Neuronal stem cell (in vitro differentiated cells): ENCODE measurements around the gene NRCAM. TPM values are rescaled to one million over a fixed set of nuclear protein-coding genes. Genes with fewer than 3 reads are reported as not detected.
"Not testable (repeated sequence)": the region's sequence is repeated elsewhere in the genome, so short reads cannot be mapped to it uniquely, and the experiment has no call there.

ENCODE experiments used
- DNase-seq: peaks from one replicate; pipeline ENCODE4 v3.0.0-alpha.2; 2013; ENCODE audit warnings: low spot score
- H2AFZ ChIP-seq: one replicate; pipeline ENCODE4 v1.6.1; 2013; ENCODE audit warnings: mild to moderate bottlenecking, low read length, inconsistent platforms
- H2AK5ac ChIP-seq: 2 replicates; pipeline ENCODE4 v1.6.1; 2013; ENCODE audit warnings: low read depth, mild to moderate bottlenecking, inconsistent platforms, low read length, moderate library complexity, mixed read lengths
- H2BK120ac ChIP-seq: 2 replicates; pipeline ENCODE4 v1.6.1; 2013; ENCODE audit warnings: low read depth, mild to moderate bottlenecking, inconsistent platforms, low read length, moderate library complexity, mixed read lengths
- H2BK12ac ChIP-seq: one replicate; pipeline ENCODE4 v1.6.1; 2013; ENCODE audit warnings: low read length, inconsistent platforms
- H2BK15ac ChIP-seq: 2 replicates; pipeline ENCODE4 v1.6.1; 2013; ENCODE audit warnings: mild to moderate bottlenecking, low read length, inconsistent platforms, mixed read lengths
- H2BK5ac ChIP-seq: one replicate; pipeline ENCODE4 v1.6.1; 2013; ENCODE audit warnings: inconsistent platforms, mild to moderate bottlenecking, low read length, moderate library complexity
- H3K14ac ChIP-seq: one replicate; pipeline ENCODE4 v1.6.1; 2013; ENCODE audit warnings: low read length, inconsistent platforms
- H3K18ac ChIP-seq: 2 replicates; pipeline ENCODE4 v1.6.1; 2013; ENCODE audit warnings: low read length, inconsistent platforms
- H3K23ac ChIP-seq: 2 replicates; pipeline ENCODE4 v1.6.1; 2013; ENCODE audit warnings: low read depth, mild to moderate bottlenecking, mixed read lengths, low read length, inconsistent platforms; ENCODE audit not compliant: poor library complexity
- H3K27ac ChIP-seq: replicated peaks from 3 replicates; pipeline ENCODE4 v1.5.1; 2013; ENCODE audit warnings: low read length, inconsistent platforms
- H3K27me3 ChIP-seq, 3 experiments: 2 replicates each; pipeline ENCODE4 v1.6.1; 2013; ENCODE audit warnings: low read length in 3 of 3, mild to moderate bottlenecking in 2 of 3, inconsistent platforms in 1 of 3, low read depth in 1 of 3, mixed read lengths in 1 of 3, moderate library complexity in 1 of 3; ENCODE audit not compliant: control insufficient read depth in 3 of 3, insufficient read depth in 3 of 3
- H3K36me3 ChIP-seq, 2 donors: replicated peaks in 1 of 2; 2 replicates each; pipeline ENCODE4 v1.6.1; 2013; ENCODE audit warnings: low read length in 2 of 2; ENCODE audit not compliant: control insufficient read depth in 2 of 2, insufficient read depth in 2 of 2
- H3K4ac ChIP-seq: 2 replicates; pipeline ENCODE4 v1.6.1; 2013; ENCODE audit warnings: inconsistent platforms, mild to moderate bottlenecking, low read length, moderate library complexity
- H3K4me1 ChIP-seq, 2 donors: 1 replicate in 1 of 2; 2 replicates in 1 of 2; pipeline ENCODE4 v1.6.1; 2013; ENCODE audit warnings: low read length in 2 of 2, low read depth in 1 of 2; ENCODE audit not compliant: control insufficient read depth in 2 of 2, insufficient read depth in 1 of 2
- H3K4me2 ChIP-seq: one replicate; pipeline ENCODE4 v1.6.1; 2013; ENCODE audit warnings: mild to moderate bottlenecking, low read length, inconsistent platforms; ENCODE audit not compliant: insufficient read depth, poor library complexity, severe bottlenecking
- H3K4me3 ChIP-seq, 2 donors: 2 replicates each; pipeline ENCODE4 v1.5.1; 2013; ENCODE audit warnings: low read length in 2 of 2, mild to moderate bottlenecking in 2 of 2, inconsistent platforms in 1 of 2, moderate library complexity in 1 of 2
- H3K79me1 ChIP-seq: one replicate; pipeline ENCODE4 v1.6.1; 2013; ENCODE audit warnings: low read depth, mild to moderate bottlenecking, inconsistent platforms, low read length, moderate library complexity
- H3K9ac ChIP-seq: one replicate; pipeline ENCODE4 v1.6.1; 2013; ENCODE audit warnings: mild to moderate bottlenecking, low read depth, low read length, inconsistent platforms; ENCODE audit not compliant: poor library complexity
- H3K9me3 ChIP-seq, 2 donors: replicated peaks in 1 of 2; 2 replicates each; pipeline versions ENCODE3 to v1.6.1; 2013; ENCODE audit warnings: low read length in 2 of 2, mild to moderate bottlenecking in 2 of 2, inconsistent platforms in 1 of 2, low read depth in 1 of 2, mixed read lengths in 1 of 2, moderate library complexity in 1 of 2; ENCODE audit not compliant: control insufficient read depth in 2 of 2, insufficient read depth in 1 of 2
- H4K8ac ChIP-seq: one replicate; pipeline ENCODE4 v1.6.1; 2013; ENCODE audit warnings: low read depth, mild to moderate bottlenecking, inconsistent platforms, low read length, moderate library complexity
- H4K91ac ChIP-seq: one replicate; pipeline ENCODE4 v1.6.1; 2013; ENCODE audit warnings: low read length, low read depth, mild to moderate bottlenecking, inconsistent platforms; ENCODE audit not compliant: poor library complexity
- WGBS, 2 donors: extraction: QIAGEN DNeasy Blood & Tissue Kit; methylation state at CpG; one replicate each; pipeline ENCODE4 v1.1.7; 2013; ENCODE audit warnings: missing lambda C conversion rate in 2 of 2, mixed read lengths in 1 of 2; ENCODE audit not compliant: insufficient read length in 2 of 2, insufficient replicate concordance in 1 of 2; ENCODE audit errors: extremely low coverage in 2 of 2; 5-methylcytosine and 5-hydroxymethylcytosine counted together
- polyA plus RNA-seq, 2 experiments: library from polyadenylated mRNA; stranded (reverse); fragments of 200-250 nt; gene quantifications; one replicate each; pipeline ENCODE4 v1.2.3, GENCODE V29; 2013

The NRCAM gene
- 39.5 TPM for polyA plus RNA-seq (2013, experiment 1 of 2)
- polyA plus RNA-seq (2013, experiment 2 of 2): 39.3 TPM

- H3K27me3 ChIP-seq: peaks cover 0 to 12% (median 4%) of the 10 kb centered on the region in 3 experiments
- no peak within 1 kb of the TSS for H4K8ac ChIP-seq
- peak within 1 kb of the TSS; percentile 95 for H3K23ac ChIP-seq
- H2AK5ac ChIP-seq: peak within 1 kb of the TSS; percentile 68
- H3K27ac ChIP-seq: peak within 1 kb of the TSS; percentile 67
- peak within 1 kb of the TSS; percentile 82 for H2BK15ac ChIP-seq
- DNase-seq: peak; percentile 85
- H3K4me2 ChIP-seq: peak within 1 kb of the TSS; percentile 72
- H3K36me3 ChIP-seq: no peaks in the 10 kb centered on the region
- no peaks in the 10 kb centered on the region for H3K9me3 ChIP-seq
- H3K14ac ChIP-seq: peak within 1 kb of the TSS; percentile 97
- peak within 1 kb of the TSS; percentile 63 for H2BK120ac ChIP-seq
- no peak within 1 kb of the TSS for H3K4ac ChIP-seq
- H2BK5ac ChIP-seq: peak within 1 kb of the TSS; percentile 61
- peaks cover 2% of the 10 kb centered on the region for H3K79me1 ChIP-seq
- no CpG with 5 or more reads among the region's 81 CpGs for WGBS, 2 donors
- peak within 1 kb of the TSS; percentile 96 for H2AFZ ChIP-seq
- no peak within 1 kb of the TSS for H4K91ac ChIP-seq
- H3K18ac ChIP-seq: peak within 1 kb of the TSS; percentile 92
- H2BK12ac ChIP-seq: peak within 1 kb of the TSS; percentile 97
- peak within 1 kb of the TSS; percentile 99 for H3K9ac ChIP-seq
- H3K4me1 ChIP-seq: peaks cover 7 to 13% of the 10 kb centered on the region in 2 donors
- peak within 1 kb of the TSS; percentile 76 to 92 for H3K4me3 ChIP-seq
Observed at GRCh38 chr7:108455998-108456677, at the start of gene NRCAM. Gene NRCAM, minus strand, starts transcription at chr7:108456436. Its CDS starts 216,372 bp downstream, at chr7:108240064.

- not testable (repeated sequence) for H3K4me3 ChIP-seq, H3K4me2 ChIP-seq
Observed at GRCh38 chr7:108504576-108504975, 48.3 kb upstream of the NRCAM start.

GRCh38 chr7:108503112-108504026 is 47.1 kb upstream of the NRCAM start:
- H3K27me3 ChIP-seq: no peaks in the 10 kb centered on the region
- WGBS, 2 donors: no CpG with 5 or more reads among the region's 5 CpGs
- no peak overlapping the region for H3K4me3 ChIP-seq
- no peak overlapping the region for H2BK12ac ChIP-seq
- no peak for DNase-seq
- H2AK5ac ChIP-seq: no peak overlapping the region
- no peak overlapping the region for H3K23ac ChIP-seq
- peaks cover 0 to 3% of the 10 kb centered on the region in 2 donors for H3K9me3 ChIP-seq
- no peak overlapping the region for H2AFZ ChIP-seq
- H3K27ac ChIP-seq: no peak overlapping the region
- H3K36me3 ChIP-seq: peaks cover 0 to 26% of the 10 kb centered on the region in 2 donors
- no peak overlapping the region for H2BK15ac ChIP-seq
- H3K4me1 ChIP-seq: no peaks in the 10 kb centered on the region
- no peak overlapping the region for H3K4me2 ChIP-seq
- H3K4ac ChIP-seq: no peak overlapping the region
- no peak overlapping the region for H3K18ac ChIP-seq
- no peak overlapping the region for H2BK120ac ChIP-seq
- H2BK5ac ChIP-seq: no peak overlapping the region
- no peak overlapping the region for H3K9ac ChIP-seq
- H3K79me1 ChIP-seq: no peaks in the 10 kb centered on the region
- no peak overlapping the region for H4K91ac ChIP-seq
- no peak overlapping the region for H4K8ac ChIP-seq
- no peak overlapping the region for H3K14ac ChIP-seq

More at GRCh38 chr7:108504576-108504975, 48.3 kb upstream of the NRCAM start:
- H3K18ac ChIP-seq, H3K23ac ChIP-seq, H2AK5ac ChIP-seq, H4K8ac ChIP-seq, H3K4me1 ChIP-seq, H3K9ac ChIP-seq, H2BK120ac ChIP-seq, H3K4ac ChIP-seq, H3K14ac ChIP-seq, H3K79me1 ChIP-seq, H2BK5ac ChIP-seq, H2BK12ac ChIP-seq, H2BK15ac ChIP-seq, H2AFZ ChIP-seq, H3K27me3 ChIP-seq, H4K91ac ChIP-seq, DNase-seq, H3K9me3 ChIP-seq, H3K27ac ChIP-seq: not testable (repeated sequence)
- H3K36me3 ChIP-seq: peaks cover 0 to 21% of the 10 kb centered on the region in 2 donors
- no CpG with 5 or more reads among the region's 3 CpGs for WGBS, 2 donors

GRCh38 chr7:108499566-108499965 is 43.3 kb upstream of the NRCAM start:
- H2BK15ac ChIP-seq: no peak overlapping the region
- no peak overlapping the region for H3K14ac ChIP-seq
- no peak overlapping the region for H3K27ac ChIP-seq
- H3K18ac ChIP-seq: no peak overlapping the region
- no peak for DNase-seq
- no peak overlapping the region for H4K91ac ChIP-seq
- H3K27me3 ChIP-seq: no peaks in the 10 kb centered on the region
- no peak overlapping the region for H3K4ac ChIP-seq
- H3K79me1 ChIP-seq: no peaks in the 10 kb centered on the region
- no peaks in the 10 kb centered on the region for H3K9me3 ChIP-seq
- no peak overlapping the region for H3K9ac ChIP-seq
- H3K23ac ChIP-seq: no peak overlapping the region
- H3K4me1 ChIP-seq: no peaks in the 10 kb centered on the region
- no peak overlapping the region for H4K8ac ChIP-seq
- no peak overlapping the region for H2AFZ ChIP-seq
- H2BK5ac ChIP-seq: no peak overlapping the region
- H3K36me3 ChIP-seq: peaks cover 0 to 55% of the 10 kb centered on the region in 2 donors
- H3K4me2 ChIP-seq: no peak overlapping the region
- no peak overlapping the region for H2AK5ac ChIP-seq
- WGBS, 2 donors: no CpG with 5 or more reads among the region's 1 CpG
- H3K4me3 ChIP-seq: no peak overlapping the region
- no peak overlapping the region for H2BK12ac ChIP-seq
- H2BK120ac ChIP-seq: no peak overlapping the region
